Hepatocyte (in vitro differentiated cells): ENCODE measurements around the gene WASHC4.

Experiments
- EZH2 ChIP-seq: fragments of 200-600 bp; sonication (generic); IDR thresholded peaks from 2 replicates; pipeline ENCODE4 v1.6.1; 2016; ENCODE audit warnings: antibody characterized with exemption, mild to moderate bottlenecking, borderline replicate concordance
- EZH2phosphoT487 ChIP-seq: fragments of 200-600 bp; sonication (generic); IDR thresholded peaks from one replicate; pipeline ENCODE4 v1.6.1; 2018; ENCODE audit warnings: antibody characterized with exemption, mild to moderate bottlenecking, low read depth, moderate library complexity; ENCODE audit not compliant: unreplicated experiment, severe bottlenecking
- TF ChIP-seq, protein P1 (sequence below): fragments of 200-600 bp; sonication (generic); IDR thresholded peaks from 2 replicates; pipeline ENCODE4 v1.5.1; 2016; ENCODE audit warnings: antibody characterized with exemption, mild to moderate bottlenecking; ENCODE audit not compliant: poor library complexity

DNA sequence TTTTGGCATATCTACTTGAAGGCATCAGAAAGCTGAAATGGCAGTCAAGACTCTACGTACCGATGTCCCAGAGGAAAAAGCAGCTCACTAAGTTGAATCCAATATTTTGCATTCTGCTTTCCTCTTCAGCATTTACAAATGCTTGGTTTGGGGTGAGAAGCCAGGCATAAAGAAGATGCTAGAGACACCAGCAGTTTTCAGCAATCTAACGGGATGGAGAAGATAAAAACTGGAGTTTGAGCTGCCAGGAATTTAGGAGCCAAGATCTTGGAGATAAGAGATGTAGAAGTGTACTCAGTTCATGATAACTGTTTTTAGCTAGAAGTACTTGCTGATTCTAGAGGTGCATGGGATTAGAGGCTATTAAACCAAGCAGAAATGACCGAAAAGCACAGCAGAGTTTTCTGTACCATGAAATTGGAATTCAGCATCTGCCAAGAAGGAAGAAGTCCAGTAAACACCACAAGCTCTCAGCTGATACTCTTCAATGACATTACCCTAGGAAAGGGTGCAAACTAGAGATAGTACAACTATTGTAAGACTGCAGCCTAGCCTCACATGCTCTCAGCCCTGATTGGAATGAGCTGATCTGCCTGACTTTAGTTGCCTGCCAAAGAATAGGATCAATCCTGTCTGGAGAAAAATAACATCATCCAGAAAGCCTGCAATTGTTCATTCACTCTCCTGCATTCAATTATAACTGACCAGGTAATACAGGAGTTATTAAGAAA, 15.9 kb upstream of the WASHC4 start:
- no peak for TF ChIP-seq EZH2phosphoT487
- TF ChIP-seq, protein P1, sequence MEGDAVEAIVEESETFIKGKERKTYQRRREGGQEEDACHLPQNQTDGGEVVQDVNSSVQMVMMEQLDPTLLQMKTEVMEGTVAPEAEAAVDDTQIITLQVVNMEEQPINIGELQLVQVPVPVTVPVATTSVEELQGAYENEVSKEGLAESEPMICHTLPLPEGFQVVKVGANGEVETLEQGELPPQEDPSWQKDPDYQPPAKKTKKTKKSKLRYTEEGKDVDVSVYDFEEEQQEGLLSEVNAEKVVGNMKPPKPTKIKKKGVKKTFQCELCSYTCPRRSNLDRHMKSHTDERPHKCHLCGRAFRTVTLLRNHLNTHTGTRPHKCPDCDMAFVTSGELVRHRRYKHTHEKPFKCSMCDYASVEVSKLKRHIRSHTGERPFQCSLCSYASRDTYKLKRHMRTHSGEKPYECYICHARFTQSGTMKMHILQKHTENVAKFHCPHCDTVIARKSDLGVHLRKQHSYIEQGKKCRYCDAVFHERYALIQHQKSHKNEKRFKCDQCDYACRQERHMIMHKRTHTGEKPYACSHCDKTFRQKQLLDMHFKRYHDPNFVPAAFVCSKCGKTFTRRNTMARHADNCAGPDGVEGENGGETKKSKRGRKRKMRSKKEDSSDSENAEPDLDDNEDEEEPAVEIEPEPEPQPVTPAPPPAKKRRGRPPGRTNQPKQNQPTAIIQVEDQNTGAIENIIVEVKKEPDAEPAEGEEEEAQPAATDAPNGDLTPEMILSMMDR, result no peak
- no peak for TF ChIP-seq EZH2
